ENCODE results near the gene ACTG2.
A peak's percentile ranks its signal among the peaks of the same experiment; 100 is the strongest.
"Not testable (repeated sequence)": the region's sequence is repeated elsewhere in the genome, so short reads cannot be mapped to it uniquely, and the experiment has no call there.

The ACTG2 gene

GRCh38 chr2:73938718-73939352, 46.0 kb downstream of the ACTG2 start:
- no peak for DNase-seq

DNA sequence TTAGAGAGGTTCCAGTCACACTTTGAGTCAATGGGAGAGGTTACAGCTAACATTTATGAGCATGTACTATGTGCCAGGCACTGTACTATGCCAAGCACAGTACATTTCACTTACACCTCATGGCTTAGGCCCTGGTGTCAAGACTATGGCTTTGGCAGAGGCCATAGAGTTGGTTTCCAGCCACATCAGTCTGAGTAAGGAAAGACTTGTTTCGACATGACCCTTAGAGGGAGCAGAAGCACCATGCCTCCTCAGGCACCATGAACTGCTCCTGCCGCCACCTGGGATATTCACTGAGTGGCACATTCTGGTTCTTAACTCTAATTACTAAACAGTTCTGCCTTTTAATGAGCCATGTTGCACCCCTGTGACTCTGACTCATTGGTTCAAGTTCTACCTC, 46.6 kb downstream of the ACTG2 start:
- peak; percentile 34 for DNase-seq

- DNase-seq, result not testable (repeated sequence)
Observed at GRCh38 chr2:73940066-73940465, 47.3 kb downstream of the ACTG2 start.

DNA sequence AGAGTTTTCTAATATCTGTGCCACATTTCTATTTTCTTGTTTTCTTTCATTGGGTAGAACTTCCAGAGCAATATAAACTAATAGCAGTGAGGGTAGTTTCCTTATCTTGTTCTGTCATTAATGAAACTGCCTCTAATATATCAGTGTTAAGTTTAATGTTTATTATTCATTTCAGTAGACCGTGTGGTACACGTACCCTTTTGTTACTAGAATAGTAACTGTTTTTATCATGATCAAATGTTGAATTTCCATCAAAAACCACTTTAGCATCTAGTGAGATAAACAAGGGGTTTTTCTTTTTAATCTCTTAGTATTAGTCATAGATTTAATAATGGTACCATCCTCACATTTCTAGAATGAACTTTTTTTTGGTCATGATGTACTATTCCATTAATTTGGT, 49.9 kb downstream of the ACTG2 start:
- no peak for DNase-seq

DNA sequence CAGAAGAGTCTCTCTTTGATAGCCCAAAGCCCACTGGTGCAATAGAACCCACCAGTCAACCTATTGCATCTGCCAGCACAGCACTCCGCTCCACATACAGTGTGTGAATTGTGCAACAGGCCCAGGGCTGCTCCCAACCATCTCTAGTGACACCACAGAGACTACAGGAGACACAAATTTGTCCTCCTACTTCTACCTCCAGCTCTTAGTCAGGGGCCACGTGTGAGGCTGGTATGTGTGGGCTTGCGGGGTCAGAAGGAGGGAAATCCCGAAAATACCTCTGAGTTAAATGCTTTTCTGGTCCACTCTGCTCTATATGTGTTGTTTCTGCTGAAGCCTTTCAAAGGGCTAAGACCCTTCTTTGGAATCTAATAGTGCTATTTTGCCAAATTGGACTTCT, 51.9 kb downstream of the ACTG2 start:
- peak; percentile 41 for DNase-seq

DNA sequence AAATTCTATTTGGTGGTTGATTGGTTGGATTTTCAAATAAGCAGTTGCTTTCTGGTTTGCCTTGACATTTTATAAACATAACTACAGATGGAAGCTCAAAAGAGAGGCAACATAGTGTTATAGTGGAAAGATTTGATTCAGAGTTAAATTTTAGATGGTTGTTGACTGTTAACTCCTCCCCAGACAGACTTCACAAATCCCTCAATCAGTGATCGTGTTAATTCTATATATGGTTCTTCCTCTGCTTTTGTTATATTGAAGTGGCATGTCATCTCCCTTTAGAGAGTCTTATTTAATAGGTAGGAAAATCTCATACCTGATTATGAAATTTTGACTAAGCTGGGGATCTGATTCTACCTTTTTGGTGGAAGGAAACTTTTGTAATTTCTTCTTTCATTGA, 53.4 kb downstream of the ACTG2 start:
- DNase-seq, result no peak

- DNase-seq, result no peak
Observed at GRCh38 chr2:73946666-73947065, 53.9 kb downstream of the ACTG2 start.

DNA sequence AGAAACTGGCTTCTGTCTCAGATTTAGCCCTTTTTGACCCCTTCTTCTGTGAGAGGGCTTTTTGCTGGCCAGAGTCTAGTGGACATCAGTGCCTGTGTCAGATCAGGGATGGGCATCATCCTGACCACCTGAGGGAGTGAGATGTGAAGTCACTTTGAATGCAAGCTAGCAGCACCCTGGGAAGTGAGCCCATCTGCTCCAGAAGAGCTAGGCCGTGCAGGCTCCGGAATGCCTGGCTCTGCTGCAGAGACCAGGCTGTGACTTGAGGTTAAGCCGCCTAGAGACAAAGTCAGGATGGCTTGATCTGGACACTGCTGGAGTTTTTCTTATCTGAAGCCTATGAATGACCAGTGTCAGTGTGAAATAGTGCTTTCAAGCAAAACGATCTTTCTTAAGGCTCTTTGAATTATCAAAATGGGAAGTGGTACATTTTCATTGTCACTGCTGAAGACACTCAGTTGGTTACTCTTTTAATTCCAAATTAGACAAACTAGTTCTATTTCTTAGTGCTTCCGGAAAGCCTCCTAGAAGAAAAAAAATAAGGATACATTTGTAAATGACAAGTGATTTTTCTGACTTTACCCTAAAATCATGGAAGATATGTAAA, 54.7 kb downstream of the ACTG2 start:
- no peak for DNase-seq

DNA sequence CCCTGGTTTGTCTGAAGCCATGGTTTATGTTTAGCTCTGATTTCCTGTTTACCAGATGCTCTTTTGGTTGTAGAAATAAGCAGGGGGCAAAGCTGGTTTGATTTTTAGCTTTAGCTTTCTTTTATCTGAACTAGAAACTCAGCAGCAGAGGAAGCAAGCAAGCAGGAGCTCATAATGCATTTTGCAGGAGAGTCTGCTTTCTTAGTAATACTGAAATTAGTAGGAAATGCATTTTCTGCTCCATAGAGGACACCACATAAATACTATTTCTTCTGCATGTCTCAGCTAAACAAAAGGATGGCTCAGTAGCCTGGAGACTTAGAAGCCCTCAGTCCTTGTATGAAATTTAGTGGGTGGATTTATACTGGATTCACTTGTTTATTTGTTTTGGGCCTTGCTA, 57.0 kb downstream of the ACTG2 start:
- no peak for DNase-seq

DNA sequence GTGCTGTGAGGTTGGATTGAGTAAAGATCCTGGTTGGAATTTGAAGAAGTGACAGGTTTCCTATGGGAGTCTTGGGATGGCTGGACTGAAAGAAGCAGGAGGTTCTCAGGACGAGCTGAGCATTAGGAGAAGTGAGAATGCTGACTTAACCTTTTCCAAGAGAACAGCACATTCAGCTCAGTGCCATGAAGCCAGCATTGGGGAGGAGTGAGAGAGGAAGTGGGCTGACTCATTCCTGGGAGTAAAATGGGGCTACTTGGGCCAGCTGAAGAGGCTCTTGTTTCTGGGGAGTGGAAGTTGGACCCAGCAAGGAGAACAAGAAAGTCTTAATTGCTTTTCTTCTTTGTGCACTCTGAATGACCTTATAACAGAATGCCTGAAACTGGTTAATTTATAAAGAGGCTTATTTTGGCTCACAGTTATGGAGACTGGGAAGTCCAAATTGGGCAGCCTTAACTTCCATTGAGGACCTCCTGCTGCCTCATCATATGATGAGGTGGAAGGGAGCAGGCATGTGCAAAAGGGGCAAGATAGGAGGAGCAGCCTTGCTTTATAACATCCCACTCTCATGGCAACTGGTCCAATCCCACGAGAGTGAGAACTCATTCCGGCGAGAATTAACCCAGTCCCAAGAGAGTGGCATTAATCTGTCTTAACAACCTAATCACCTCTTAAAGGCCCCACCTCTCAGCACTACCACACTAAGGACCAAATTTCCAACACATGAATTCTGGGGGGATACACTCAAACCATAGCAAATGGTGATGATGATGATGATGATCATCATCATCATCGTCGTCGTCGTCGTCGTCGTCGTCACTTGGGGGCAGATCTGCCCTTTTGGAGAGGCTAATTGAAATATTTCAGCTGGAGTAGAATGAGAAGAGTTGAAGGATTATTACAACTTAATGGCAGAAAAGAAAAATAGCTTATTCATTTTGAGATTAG, 60.0 kb downstream of the ACTG2 start:
- DNase-seq, result no peak

DNA sequence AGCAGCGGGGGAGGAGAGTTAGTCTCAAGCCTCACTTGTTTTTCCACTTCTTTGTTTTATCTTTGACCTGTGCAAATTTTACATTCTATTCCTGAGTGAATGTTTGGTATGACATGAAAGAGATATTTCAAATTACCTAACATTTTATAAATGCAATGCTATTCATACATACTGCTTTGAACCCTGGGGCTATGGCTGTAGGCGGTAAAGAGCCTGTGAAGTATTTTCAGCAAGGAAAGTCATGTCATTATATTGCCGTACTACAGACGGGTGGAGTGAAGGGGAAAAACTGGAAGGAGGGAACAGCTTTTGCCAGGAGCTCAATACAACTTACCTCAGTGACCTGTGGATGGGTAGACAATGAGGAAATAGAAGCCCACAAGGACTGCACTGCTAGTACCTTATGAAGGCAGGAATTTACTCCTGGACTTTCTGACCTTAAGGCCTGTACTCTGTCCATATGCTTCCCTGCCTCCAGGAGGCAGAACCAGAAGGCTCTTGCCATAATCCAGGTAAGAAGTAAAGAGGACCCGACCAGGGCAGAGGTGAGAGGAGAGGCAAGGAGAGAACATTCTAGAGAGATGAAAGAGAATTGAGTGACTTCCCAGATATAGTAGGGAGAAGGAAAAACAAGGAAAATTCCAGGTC, 63.5 kb downstream of the ACTG2 start:
- no peak for DNase-seq

DNA sequence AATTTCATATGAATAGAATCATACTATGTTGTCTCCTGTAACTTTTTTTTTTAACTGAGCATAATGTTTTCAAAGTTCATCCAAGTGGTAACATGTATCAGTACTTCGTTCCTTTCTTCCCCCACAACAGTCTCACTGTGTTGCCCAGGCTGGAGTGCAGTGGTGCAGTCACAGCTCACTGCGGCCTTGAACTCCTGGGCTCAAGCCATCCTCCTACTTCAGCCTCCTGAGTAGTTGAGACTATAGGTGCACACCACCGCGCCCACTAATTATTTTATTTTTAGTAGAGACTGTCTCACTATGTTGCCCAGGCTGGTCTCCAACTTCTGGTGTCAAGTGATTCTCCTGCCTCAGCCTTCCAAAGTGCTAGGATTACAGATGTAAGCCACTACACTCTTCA, 68.5 kb downstream of the ACTG2 start:
- no peak for DNase-seq

- no peak for DNase-seq
Observed at GRCh38 chr2:73961823-73962615, 69.2 kb downstream of the ACTG2 start.

- DNase-seq, result no peak
Observed at GRCh38 chr2:73962798-73963197, 70.0 kb downstream of the ACTG2 start.

DNA sequence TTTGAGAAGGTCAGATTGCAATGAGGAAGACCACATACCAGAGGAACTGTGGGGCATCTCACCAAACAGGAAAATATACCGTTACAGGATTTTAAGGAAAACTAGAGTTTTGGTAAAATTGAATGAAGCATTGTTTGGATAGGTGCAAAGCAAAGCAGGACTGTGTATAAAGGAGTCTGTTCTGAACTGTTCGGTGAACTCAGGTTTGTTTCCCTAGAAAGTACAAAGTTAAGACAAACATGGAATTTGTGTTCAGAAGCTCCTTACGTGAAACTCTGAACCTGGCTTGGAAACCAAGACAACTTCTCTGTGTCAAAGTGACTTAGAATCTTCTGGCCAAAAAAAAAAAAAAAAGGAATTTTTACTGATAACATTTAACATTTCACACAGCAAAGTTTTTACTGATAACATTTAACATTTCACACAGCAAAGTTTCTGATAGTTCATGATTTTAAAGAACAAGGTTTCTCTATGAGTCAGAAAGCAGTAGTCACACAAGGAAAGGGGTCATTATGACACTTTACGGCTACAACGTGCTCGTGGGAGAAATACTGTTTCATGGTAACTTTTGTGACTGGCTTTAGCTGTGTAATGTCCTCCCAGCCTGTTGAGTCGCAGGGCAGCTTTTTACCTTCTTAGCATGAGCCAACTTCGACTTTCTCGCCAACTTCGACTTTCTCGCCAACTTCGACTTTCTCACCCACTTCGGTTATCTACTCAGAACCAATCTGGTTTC, 70.7 kb downstream of the ACTG2 start:
- peak; percentile 59 for DNase-seq

DNA sequence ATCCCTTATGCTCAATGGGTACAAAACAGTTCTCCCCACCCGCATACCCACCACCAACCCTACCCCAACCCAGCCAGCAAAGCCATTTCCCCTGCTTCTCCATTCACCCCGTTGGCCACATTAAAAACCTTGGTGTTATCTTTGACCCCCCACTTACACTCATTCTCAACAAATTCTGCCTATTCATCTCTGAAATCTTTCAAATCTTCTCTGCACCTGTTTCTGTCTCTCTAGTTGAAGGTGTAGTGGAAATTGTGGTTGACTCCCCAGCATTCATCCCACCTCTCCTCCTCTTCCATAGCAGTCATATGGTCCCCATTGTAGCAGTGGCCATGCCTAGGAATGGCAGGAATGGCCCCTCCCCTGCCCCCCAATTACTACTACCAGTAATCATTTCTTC, 71.4 kb downstream of the ACTG2 start:
- no peak for DNase-seq

DNA sequence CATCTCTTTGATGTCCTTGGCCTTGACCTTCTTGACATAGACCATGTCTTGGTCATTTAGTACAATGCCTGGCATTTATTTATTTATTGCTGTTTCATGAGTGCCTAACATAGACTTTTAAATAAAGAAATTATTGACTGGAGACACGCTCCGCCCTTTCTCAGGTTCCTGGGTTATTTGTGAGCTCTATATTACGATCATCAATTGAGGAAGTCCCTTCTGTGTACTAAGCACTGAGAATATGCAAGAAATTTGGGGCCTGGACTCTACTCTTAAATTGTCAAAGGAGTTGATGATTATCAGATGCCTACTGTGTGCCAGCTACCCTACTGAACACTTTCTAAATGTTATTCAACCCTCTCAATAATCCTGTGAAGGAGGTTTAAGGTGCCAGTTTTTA, 72.2 kb downstream of the ACTG2 start:
- no peak for DNase-seq

DNA sequence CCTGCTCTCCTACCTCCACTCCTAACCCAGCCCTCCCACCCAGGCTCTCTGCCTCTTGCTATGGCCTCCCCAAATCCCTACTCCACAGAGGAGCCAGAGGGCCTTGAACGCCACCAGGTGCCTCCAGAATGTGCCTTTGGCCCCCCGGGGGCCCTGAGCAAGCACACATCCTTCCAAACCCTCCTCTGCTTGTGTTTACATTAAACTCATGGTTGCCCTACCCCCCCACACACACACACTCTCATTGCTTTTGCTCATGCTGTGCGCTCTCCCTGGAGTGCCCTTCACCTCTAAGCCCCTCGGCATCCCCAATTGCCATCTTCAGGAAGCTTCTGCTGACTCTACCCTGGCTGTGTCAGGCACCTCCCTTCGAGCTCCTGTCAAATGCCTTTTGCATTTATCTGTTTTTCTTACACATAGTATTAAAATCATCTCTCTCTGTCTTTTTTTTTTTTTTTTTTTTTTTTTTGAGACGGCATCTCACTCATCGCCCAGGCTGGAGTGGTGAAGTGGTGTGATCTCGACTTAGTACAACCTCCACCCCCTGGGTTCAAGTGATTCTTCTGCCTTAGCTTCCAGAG, 75.6 kb downstream of the ACTG2 start:
- no peak for DNase-seq

DNA sequence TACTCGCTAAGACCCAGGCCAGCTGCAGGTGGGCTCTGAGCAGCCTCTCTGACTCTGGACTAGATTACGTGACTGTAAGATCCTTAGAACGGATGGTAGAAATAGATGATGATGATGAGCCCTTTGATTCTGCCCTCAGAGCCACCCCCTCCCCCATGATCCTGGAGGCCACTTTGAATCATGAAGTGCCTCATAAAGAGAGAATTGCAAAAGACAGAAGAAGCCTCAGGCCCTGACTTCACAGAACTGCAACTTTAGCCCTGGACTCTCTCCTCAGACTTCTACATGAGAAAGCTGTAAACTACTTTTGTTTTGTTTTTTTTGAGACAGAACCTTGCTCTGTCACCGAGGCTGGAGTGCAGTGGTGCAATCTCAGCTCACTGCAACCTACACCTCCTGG, 76.5 kb downstream of the ACTG2 start:
- DNase-seq, result no peak
